Fibroblast of skin of scalp (primary cell): ENCODE data around the gene FBXW5.

Experiments used
- DNase-seq: peaks from one replicate; pipeline ENCODE4 v3.0.0-alpha.2; 2013

The FBXW5 gene

GRCh38 chr9:136902259-136902821, 42.2 kb downstream of the FBXW5 start:
- no peak for DNase-seq

GRCh38 chr9:136901516-136902258, 42.9 kb downstream of the FBXW5 start:
- DNase-seq: no peak

DNA sequence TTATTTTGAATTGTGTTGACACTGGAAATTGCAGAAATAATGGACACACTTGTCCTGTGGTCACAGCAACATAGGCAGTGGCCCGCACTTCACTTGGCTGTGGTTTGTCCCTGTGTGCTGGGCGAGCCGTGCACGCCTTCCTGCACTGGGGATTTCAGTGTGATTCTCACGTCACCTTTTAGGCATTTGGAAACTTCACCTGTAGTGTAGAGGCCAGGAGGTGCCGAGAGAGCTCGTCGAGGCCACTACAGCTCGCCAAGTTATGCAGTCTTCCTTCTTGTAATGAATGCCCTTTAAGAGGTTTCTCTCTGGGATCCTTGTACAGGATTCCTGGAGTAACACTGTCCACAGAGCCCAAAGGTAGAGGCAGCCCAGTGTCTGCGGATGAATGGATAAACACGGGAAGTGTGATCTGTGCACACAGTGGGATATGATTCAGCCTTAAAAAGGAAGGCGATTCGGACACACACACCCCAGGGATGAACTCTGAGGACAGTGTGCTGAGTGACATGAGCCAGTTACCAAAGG, 43.5 kb downstream of the FBXW5 start:
- no peak for DNase-seq

- no peak for DNase-seq
Observed at GRCh38 chr9:136900556-136900955, 44.0 kb downstream of the FBXW5 start.

DNA sequence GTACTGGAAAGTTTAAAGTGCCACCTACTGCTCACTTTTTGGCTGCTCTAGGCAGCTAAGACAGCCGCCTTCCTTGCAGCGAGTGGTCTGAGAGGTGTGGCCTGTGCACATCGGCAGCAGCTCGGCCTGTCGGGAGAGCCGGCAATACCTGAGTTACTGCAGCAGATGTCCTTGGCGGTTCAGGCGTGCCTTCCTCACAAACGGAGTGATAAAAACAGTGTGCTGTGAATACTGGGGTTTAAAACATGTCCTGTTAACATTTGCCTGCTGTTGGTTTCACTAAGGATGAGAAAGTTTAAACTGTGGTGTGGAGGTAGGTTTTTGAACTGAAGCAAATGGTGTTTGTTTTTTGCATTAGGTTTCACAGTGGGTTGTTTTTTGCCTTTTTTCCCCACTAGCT, 45.3 kb downstream of the FBXW5 start:
- DNase-seq: no peak

DNA sequence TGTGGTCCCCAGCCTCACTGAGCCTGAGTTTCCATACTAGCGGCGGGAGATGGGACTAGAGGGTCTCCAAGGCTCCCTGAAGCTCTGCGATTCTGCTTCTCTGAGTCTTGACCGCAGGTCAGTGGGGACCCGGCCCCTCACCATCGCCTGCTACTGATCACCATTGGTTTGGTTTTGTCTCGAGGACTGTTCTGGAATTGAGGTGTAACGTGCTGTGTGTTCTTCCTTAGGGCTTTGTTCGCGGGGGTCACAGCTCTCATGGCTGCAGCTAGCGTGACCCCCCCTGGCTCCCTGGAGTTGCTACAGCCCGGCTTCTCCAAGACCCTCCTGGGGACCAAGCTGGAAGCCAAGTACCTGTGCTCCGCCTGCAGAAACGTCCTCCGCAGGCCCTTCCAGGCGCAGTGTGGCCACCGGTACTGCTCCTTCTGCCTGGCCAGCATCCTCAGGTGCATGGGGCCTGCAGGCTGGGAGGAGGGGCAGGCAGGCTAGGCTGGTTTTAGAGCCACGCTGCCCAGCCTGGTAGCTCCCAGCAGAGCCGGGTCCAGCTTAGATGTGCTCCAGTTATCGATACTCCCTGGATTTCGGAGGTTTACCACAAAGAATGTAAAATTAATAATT, 45.9 kb downstream of the FBXW5 start:
- no peak for DNase-seq

DNA sequence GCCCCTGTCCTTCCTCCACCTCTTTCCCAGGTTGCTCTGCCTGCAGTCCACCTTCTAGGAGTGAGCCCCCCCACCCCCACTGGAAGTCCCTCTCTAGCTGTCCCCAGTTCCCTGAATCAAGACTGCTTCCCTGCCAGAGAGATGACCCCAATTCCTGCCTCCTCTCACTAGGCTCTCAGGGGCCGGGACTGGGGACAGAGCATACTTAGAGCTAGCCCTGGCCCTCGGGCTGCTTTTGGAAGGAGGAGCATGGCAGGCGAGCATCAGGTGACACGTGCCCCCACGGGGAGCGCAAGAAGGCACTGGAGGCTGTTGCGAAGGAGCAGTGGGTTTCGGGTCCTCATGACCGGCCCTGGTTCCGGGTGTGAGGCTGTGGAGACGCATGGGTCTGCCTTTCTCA, 48.5 kb downstream of the FBXW5 start:
- DNase-seq: no peak

GRCh38 chr9:136890661-136891060, 53.9 kb downstream of the FBXW5 start:
- no peak for DNase-seq
